GM18907 (cell line): ENCODE results near the gene CDC40.

Experiments
- ATAC-seq: cut with Tn5 transposase; IDR thresholded peaks from one replicate; pipeline ENCODE4 v1.9.1; 2021; ENCODE audit warnings: mild to moderate bottlenecking, moderate library complexity; ENCODE audit not compliant: unreplicated experiment

The CDC40 gene

DNA sequence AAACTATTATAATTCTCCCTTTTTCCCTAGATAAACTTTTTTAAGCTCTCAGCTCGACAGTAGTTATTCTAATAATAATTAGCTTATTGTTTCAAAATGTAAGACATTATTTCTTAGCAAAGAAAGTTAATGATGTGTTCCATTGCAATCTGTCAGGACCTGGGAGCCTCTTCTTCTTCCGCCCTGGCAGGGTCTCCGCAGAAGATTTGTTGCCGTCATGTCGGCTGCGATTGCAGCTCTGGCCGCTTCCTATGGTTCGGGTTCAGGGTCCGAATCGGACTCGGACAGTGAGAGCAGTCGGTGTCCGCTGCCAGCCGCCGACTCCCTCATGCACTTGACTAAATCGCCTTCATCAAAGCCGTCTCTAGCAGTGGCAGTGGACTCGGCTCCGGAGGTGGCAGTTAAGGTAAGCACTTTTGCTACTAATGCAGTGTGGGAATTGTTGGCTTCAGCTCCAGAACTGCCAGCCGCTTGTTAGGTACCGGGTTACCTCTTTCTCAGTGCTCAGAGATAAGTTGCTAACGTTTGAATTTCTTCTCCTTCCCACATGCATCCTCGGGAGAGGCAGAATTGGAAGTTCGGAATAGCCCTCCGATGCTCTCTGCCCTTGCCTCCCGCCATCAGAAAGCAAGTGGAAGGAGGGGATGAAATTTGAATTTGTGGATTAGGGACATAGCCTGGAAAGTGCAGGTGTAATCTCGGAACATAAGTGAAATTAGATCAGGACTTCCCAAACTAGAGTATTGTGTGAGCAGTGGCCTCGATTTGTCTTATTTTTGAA is at the start of gene CDC40:
TSS of gene CDC40 (plus strand) at position 200 of the 781 bp plus-strand sequence. CDS start at position 218, 18 bp downstream.
- ATAC-seq: peak; percentile 67

DNA sequence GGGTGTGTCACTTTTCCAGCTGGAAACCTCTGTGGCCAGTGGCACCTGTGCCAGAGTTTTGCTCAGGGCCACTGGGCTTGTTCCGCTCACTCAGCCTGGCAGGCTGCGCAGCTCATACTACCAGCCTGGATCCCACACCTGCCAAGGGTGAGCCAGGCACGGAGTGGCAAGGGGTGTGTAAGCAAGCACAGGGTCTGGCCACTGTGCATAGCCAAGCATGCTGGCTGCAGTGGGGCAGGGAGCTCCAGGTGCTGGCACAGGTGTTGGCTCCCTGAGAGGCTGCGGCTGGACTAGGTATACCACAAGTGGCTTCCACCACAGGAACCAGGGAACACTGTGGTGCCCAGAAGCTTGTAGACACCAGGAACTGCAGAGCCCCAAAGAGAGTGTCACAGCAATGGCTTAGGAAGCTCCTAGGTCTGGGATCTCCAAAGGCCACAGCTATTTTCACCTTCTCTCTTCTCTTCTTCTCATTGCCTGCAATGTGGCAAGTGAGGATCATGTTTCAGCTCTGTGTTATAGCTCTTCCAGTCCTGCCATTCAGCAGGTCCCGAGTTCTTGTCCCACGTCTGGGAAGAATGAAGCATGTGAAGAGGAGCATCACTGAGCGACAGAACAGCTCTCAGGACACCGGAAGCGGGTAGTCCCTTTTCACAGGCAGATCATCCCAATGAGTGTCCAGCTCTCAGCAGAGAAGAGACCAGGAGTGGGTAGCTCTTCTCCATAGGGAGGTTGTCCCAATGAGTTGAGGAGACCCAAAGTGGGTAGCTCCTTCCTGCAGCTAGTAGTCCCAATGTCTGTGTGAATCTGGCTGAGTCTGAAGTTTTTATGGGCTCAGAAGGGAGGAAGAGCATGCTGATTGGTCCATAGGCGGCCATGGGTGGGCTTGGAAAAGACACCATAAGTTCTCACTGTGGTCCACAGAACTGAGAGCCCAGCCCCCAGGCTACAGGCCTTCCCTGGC is 42.0 kb upstream of the CDC40 start:
- no peak for ATAC-seq

DNA sequence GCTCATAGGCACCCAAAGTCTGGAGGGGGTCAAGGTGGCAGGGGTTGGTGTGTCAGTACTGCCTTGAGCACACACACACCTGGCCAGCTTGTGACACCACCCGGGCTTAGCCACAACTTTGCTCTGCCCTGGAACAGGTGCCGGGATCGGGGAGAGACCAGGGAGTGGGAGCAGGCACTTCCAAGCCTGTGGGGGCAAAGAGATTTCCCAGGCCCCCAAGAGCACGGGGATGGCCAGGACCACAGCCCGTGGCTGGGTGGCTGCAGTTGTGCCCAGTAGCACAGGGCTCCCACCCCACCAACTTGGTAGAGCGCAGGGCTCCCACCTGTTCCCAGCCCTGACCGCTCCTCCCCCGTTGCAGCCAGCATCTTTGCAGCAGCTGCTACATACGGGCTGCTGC is 41.2 kb upstream of the CDC40 start:
- ATAC-seq: no peak

DNA sequence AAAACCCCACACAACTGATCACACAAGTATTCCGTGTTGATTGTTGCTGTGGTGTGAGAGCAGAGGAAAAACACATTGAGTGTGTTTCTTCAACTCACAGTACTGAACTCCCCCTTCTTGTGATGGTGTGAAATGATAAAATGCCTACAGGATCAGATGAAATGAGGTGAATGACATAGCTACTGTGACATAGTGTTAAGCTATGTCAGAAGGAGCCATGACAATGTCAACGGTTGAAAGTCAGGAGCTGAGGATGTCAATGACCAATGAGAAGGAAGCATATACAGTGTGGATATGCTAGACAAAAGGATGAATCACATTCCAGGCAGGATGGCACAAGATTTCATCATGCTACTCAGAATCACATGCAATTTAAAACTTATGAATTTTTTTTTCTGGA is 39.6 kb upstream of the CDC40 start:
- ATAC-seq: no peak

DNA sequence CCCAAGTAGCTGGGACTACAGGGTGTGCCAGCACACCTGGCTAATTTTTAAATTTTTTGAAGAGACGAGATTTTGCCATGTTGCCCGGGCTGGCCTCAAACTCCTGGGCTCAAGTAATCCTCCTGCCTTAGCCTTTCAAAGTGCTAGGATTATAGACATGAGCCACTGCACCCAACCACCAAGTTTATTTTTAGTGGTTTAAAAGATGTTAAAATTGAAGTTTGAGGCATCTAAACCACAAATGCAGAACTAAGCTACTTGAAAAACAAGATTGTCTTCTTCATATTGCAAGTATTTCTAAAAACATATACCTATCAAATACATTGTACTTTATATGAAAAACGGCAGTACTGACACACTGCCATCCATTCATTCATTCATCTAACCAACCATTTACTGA is 32.4 kb upstream of the CDC40 start:
- no peak for ATAC-seq

DNA sequence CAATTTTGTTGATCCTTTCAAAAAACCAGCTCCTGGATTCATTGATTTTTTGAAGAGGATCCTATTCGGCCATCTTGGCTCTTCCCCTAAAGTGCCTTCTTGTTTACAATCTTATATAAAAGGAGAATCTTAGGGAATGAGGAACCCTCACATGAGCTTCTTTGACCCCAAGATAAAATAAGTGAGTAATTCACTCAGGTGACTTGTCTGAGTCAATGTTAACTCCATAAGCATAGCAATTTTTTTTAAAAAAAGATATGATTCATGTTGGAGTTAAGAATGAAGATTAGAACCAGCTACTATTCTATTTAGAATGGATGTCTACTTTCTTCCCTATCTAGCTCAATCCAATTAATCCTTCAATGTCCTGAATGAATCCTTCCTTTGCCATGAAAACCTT is 21.7 kb upstream of the CDC40 start:
- no peak for ATAC-seq

DNA sequence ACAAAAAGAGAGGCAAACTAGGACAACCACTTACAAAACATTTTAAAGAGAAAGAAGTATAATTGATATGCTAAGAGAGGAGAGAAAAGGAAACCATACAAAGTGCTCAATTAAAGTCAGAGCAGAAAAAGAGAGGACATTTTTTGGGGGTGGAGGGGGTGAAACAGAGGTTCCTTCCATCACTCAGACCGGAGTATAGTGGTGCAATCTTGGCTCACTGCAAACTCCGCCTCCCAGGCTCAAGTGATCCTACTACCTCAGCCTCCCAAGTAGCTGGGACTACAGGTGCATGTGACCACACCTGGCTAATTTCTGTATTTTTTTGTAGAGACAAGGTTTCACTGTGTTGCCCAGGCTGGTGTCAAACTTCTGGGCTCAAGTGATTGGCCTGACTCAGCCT is 10.1 kb upstream of the CDC40 start:
- no peak for ATAC-seq

DNA sequence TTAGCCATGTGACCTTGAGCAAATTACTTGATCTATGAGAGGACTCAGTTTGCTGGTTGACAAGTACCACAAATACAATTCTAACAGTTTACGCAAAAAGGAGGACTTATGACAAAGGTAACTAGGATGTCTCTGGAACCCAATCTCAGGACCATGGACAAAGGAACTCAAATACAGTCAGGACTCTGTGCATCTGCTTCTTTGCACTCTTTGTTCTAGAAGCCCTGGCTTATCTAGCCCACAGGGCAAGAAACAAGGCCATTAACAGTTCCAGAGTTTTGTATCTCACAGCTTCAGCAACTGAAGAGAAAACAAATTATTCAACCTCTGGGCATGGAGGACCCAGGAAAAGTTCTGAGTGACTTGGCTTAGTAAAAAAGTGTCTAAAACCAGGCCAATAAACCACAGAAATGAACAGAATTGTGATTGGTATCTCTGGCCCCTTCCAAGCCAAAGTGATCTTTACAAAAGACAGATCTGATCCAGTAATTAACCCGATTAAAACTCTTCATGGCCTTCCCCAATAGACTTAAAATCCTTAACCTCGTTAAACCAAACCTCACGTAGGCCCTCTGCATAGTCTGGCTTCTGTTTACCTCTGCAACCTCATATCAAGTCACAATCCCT is 6.6 kb upstream of the CDC40 start:
- no peak for ATAC-seq

DNA sequence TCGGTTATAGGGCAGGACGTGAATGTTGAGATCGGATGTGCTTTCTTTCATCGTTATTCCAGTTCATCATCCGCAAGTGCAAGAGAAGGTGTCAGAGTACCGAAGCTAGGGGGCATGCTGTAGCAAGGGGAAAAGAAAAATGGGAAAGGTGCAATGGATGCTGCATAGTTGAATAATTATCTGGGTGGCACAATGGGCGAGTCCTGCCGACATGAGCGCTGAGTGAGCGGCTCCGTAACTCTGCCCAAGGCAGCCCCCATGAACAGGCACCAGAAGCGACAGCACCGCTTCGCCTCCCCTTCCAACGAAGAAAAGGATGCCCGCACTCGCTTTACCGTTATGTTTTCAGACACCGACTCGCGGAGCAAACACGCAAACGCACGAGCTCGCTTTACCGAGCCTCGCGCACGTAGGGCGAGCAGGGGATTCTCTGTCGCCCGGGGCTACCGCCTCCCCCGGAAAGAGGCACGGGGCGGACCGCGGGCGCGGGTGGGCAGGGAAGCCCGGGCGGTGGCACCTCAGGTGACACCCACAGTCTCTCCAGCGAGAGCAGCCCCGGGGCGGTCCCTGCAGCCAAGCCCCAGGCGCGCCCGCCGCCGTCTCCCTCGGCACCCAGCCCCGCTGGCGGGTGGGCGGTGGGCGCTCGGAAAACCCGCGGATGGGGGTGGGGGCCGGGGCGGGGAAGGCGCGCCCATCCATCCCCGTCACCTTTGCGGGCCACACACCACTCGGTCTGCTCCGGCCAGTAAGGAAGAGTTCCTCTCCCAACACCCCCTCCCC is 1.4 kb upstream of the CDC40 start:
- peak; percentile 26 for ATAC-seq

DNA sequence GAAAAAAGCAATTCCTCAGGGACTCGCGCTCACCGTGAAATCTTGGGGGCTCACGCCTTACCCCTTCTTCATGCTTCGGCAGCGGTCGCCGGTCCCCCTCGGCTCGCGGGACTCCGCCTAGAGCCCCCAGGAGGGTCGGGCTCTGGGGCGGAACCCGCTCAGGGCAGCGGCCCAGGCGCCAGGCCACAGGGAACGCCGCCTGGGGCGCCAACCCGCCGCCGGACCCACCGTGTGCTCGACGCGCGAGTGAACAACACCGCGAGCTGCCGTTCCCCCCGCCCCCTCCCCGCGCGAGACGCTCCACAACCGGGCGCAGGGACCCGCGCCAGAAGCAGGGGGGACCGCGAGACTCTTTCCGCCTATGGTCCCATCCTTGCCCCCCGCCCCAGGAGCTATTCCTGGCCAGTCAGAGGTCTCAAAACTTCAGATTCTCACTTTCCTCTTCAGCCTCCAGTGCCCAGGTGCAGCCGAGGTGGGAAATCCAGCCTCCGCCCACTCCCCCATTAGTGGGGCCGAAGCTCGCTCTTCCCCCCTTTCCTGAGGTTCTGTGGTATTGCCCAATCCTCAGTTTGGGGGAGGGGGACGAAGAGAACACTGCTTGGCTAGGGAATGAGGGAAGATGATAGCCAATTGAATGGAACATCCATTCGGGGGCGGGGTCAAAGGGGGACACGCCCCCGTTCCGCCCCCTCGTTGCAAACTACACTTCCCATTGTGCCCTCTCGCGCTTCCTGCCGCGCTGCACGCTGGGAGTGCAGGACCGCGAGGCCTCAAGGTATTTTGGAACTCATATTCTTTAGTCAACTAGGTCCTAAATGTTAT is 610 bp upstream of the CDC40 start, which contains the start of gene WASF1:
TSS of gene WASF1 (minus strand) at position 265 of the 822 bp plus-strand sequence. CDS start 52,069 bp downstream, outside the sequence.
- ATAC-seq: peak; percentile 92

DNA sequence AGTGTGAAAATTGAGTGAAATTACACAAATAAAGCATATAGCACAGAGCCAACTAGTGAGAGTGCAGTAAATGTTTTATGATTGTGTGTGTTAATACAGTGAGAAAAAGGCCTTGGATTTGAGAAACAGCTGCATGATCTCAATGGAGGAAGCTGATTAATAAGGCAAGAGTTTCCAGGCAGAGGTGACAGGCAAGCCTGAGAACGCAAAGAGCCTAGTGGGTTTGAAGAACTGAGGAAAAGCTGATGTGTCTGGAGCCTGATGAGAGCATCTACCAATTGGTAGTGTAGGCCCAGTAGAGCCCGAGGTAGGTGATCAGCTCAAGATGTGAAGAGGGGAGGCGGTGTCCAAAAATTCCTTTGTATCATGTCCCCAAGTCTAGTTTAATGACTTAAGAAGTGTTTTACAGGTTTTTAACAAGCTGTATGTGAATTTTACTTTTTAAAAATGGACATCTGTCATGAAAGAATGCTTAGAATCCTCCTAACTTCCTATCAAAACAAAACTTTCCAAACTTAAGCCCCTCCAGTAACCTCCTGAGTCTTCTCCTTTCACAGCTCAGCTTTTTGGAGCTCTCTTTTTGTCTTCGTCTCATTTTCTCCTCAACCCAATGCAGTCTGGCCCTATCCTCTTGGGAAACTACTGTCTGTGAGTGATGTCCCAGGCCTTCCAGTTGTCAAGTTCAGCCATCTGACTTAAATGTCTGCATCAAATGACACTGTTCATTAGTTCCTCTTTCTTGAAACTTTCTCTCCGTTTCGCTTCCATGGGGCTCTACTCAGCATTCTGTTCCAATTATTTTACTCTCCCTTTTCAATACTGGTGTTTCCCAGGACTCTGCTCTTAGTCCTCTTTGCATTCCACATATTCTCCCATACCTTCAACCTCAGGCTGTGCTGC is 1.2 kb downstream of the CDC40 start:
- ATAC-seq: no peak

DNA sequence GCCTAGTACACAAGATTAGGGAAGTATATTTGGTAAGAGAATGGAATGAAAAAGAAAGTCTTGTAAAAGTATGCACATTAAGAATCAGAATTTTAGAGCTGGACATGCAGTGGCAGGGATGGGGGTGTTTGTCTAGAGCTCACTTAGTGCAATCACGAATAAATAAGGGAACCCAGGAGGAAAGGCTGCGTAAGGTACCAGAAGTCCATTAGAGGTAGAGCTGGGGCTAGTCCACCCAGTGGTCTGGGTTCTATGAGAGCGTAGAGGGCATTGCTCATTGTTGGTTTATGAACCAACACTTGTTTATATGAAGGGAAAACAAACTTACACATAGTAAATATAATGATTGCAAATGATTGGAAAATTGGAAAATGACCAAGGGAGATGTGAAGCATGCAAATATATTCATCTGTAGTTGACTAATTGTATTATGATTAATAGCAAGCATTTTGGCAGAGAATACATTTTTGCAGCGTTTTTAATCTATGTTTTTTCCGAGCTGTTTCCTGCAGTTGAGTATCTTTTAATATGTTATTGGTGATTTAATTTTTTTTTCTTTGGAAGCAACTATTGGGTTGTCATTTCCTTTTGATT is 3.2 kb downstream of the CDC40 start:
- no peak for ATAC-seq

DNA sequence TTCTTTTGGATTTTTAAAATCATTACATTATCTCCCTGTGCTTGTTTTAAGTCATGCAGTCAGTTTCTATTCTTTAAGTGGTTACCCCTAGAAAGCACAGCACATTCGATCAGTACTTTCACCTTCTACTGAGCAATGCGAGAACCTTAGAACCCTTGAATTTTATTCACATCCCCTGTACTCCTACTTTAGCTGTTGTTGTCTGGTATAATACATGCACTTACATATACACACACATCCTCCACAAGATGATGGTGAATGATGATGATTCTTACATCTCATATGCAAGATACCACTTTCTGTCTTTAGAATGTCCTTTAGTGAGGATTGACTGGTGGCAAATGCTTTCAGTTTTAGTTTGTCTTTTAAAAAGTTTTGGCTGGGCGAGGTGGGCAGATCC is 5.7 kb downstream of the CDC40 start:
- peak; percentile 62 for ATAC-seq

DNA sequence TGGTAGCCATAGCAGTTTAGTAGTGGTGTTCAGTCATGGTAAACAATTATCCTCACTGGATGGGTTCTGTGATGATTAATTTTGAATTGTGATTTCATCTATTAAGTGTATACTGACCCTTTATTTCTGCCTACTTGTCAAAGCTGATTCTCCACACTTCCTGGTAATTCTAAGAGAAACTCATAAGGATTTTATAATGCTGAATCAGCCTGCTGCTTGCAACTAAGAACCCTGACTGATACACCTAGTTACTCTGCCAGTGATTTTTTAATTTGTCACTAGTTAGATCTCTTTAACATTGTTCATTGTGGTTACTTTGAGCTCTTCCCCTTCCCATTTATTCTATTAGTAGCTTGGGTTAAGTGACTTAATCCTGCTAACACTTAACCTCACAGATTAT is 8.6 kb downstream of the CDC40 start:
- no peak for ATAC-seq

DNA sequence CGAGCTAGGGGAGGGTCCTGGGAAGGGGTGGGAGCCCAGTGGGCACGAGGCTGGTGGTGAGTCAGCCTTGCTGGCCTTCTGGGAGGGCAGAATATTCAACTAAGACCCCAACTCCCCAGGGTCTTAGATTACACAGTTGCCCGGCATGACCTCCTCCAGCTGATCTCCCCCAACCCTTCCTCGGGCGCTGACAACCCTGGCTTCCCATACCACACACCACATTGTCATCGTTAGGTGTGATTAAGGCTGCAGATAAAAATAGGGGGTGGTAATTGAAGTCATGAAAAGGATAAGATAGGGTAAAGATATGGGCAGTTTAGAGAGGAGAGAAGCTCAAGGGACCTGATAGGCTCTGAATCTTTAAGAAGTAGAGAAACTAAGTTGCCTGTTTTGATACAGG is 10.5 kb downstream of the CDC40 start:
- no peak for ATAC-seq

DNA sequence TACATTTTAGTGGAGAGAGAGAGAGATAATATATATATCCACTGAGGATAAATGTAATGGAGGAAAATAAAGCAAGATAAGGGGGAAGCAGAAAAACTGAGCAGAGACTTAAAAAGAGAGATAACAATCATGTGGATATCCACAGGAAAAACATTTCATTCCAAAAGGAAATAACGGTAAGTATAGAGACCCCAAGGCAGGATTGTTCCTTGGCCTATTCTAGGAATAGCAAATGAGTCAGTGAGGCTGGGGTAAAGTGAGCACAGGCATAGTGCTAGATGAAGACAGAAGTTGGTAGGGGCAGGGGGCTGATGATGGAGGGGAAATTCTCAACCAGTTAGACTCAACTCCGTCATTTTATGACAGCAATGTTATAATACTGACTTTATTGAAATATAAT is 11.2 kb downstream of the CDC40 start:
- ATAC-seq: no peak

DNA sequence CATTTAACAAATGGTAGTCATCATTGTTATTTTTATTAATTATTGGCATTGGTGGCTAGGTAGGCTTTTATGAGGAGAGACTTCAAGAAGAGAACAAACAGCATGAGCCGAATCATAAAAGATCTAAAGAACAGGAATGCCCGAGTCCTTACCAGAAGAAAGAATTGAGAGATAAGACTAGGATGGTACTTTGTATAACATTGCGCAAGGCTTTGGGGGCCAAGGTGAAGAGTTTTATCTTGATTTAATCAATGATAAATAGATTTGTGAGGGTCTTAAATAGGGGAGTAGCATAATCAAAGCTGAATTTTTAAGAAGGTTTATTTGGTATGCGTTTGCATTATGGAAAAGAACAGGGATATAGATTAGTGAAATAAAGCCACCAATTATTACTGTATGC is 15.4 kb downstream of the CDC40 start:
- ATAC-seq: no peak

DNA sequence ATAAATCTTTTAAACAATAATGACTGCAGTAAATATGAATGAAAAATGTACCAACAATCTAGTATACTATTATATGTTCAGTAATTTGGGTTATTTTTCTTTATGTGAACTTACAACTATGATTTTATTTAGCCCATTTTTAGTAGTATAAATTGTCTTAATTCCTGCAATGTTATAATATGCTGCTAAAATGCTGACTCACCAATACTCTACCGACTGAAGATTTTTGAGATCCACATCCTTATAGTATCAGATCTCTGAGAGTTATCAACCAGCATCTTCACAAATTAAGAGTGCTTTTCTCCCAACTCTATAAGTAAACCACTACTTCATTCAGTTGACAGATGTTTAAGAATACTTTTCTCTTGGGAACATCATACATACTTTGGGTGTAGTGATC is 16.6 kb downstream of the CDC40 start:
- ATAC-seq: no peak
